Measurements from ENCODE around the gene ITSN1. TPM values are rescaled to one million over a fixed set of nuclear protein-coding genes. Genes with fewer than 3 reads are reported as not detected.
"Not testable (repeated sequence)": the region's sequence is repeated elsewhere in the genome, so short reads cannot be mapped to it uniquely, and the experiment has no call there.

Gene ITSN1
- total RNA-seq, 1 donor from 2014 or later = 2.4 TPM

DNA sequence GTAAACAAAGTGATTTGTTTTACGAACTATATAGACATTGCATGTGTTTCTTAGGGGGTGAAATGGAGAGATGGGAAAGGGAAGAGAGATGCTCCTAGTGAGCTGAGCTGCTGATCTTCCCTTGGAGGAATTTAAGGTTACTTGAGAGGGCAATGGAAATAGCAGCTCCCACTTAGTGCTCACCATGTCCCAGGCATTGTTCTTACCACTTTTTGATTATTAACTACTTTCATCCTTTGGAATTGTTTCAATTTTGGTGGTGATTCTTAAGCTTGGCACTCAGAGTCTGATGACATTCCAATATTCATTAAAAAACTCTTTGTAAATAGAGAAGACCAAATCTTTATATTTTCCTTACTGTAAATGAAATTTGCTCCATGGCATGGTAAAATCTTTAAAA is 124.9 kb downstream of the ITSN1 start:
- intact Hi-C loops (cut with micrococcal nuclease) = no loop called here

DNA sequence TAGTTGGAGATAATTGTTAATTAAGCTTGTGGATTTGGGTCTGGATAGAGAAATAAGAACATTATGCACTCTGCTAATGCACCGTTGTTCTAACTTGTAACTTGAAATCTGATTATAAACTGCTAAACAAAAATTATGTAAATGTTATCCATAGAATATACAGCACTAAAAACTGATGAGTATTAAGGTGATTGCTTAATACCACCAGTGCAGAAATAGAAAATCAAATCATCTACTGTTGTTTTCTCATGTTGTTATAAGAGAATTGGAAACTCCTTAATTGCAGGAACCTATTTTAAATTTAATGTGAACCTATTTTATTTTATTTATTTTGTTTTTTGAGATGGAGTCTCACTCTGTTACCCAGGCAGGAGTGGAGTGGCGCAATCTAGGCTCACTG is 125.7 kb downstream of the ITSN1 start:
- intact Hi-C loops (cut with micrococcal nuclease) = no loop called here

DNA sequence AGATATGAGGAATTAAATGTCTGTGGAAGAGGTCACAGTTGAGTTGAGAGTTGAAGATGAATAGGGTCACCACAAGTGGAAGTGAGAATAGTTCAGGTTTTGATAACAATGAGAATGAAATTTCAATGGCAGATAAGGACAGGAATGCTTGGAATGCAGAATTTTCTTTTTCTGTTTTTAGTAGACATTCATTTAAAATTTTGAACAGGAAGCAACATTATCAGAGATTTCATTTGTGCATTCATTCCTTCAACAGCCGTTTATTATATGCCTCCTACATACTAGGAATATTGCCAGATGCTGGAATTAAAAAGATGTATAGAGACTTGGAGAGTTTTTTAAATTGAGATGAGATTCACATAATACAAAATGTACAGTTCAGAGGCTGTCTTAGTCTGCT is 126.8 kb downstream of the ITSN1 start:
- intact Hi-C loops (cut with micrococcal nuclease) = no loop called here

GRCh38 chr21:33770542-33770941 is 128.2 kb downstream of the ITSN1 start:
- intact Hi-C loops (cut with micrococcal nuclease) = no loop called here

- intact Hi-C loops (cut with micrococcal nuclease) = no loop called here
Observed at GRCh38 chr21:33771976-33772375, 129.7 kb downstream of the ITSN1 start.

- intact Hi-C loops (cut with micrococcal nuclease) = no loop called here
Observed at GRCh38 chr21:33774551-33774950, 132.2 kb downstream of the ITSN1 start.

DNA sequence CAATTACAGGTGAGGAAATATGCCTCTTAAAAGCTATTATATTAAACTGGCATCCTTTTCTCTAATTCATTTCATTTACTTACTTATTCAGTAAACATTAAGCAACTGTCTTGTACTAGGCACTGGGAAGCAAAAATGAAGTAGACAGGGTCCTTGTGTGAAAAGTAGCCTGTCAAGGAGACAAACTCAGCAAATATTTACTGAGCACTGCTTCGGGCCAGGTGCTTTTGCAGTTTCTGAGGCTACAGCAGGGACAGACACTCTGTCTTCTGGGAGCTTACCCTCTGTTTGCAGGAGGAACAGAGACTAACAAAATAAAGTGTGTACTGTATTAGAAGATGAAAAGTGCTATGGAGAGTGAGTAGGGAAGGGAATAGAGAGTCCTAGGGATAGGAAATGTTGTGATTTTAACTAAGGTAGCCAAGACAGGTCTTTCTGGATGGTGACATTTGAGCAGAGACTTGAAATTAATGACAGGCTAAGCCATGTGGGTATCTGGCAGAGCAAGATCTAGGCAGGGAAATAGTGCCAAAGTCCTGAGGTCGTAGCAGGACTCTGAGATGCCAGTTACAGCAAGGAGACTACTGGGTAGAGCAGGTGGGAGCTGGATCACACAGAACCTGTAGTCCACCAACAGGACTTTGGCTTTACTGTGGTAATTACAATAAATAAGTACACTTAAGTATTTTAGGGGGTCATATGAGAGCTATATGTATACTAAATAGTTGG is 133.0 kb downstream of the ITSN1 start:
- intact Hi-C loops (cut with micrococcal nuclease) = no loop called here

DNA sequence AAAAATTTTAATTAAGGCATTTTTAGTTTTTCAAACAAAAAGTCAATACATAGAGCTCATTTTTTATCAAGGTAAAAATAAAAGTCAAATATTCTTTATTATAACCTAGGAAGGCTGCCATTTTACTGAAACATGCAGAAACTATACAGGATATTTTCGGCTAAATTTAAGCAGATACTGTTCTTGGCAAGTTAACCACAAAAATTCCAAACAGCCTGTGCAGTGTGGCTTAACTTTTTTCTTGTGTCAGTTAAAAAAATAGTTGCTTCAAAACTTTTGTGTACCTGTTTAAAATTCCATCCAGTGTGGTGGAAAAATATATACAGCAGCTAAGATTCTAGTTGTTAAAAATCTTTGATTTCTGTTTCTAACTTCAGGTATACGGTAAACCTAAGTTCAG is 138.3 kb downstream of the ITSN1 start:
- intact Hi-C loops (cut with micrococcal nuclease) = no loop called here

GRCh38 chr21:33781121-33781520 is 138.8 kb downstream of the ITSN1 start:
- intact Hi-C loops (cut with micrococcal nuclease) = no loop called here

DNA sequence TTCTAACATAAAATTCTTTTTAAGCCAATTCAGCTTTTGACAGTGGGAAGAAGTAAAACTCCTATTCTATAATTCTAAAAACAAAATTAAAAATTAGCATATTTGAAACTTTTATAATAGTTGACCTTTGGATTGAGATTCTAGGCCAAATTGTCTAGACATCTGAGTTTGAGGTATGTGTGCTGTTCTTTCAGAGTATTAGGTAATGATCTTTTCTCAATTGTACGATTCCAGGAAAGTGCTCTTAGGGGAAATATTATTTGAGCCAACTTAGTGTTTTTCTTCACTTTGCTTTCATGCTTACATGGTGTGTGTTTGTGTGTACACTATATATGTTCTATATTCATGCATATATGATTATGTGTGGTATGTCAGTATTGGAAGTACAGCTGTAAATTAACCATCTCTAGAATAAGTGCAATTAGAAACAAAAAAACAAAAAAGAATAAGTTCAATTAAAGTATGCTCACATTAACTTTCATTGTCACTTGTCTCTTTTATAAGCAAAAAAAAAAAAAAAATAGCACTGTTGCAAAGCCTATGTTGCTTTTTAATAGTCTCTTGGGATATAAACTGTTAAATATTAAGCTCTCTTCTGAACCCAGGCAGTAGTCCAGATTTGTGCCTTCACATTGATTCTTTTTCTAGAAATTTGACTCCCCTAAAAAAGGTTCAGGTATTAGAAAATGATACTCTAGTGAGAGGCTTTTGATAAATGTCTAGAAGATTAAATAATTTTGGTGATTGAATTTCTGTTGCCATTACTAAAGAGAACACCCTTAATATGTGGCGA is 141.1 kb downstream of the ITSN1 start:
- intact Hi-C loops (cut with micrococcal nuclease) = no loop called here

DNA sequence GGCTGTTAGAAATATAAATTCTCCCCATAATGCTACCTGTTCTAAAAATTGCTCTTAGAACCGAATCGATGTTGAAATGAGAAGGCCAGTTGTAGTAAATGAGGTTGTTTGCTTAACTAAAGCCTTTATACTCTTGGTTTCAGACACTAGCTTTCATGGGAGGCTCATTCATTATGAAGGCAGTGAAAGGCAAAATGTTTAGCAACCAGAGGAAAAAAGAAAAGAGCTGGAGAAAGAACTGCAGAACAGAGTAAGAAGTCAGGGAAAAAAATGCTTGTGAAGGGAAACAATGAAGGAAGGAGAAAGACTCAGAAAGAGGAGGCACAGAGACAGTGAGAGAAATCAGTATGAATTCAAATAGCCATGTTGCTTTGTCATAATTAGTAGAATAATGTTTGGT is 145.1 kb downstream of the ITSN1 start:
- intact Hi-C loops (cut with micrococcal nuclease) = no loop called here

GRCh38 chr21:33788438-33788837 is 146.1 kb downstream of the ITSN1 start:
- intact Hi-C loops (cut with micrococcal nuclease) = not testable (repeated sequence)

DNA sequence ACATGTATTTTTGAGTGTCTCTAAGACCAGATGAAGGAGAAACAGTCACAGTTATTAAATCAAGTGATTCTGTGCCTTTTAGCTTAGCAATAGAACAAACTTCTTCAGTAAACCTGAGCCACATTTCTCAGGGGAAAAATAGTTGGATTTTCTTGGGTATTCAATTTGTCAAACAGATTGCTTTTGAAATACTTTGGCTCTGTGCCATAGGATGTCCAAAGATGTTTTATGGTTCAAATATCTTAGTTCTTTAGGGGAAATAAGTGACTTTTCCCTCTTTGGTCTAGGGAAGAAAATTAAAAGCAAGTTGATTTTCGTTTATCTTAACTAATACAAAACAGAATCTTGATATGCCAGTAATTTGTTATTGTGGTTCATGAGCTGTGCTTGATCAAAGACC is 147.4 kb downstream of the ITSN1 start:
- intact Hi-C loops (cut with micrococcal nuclease) = no loop called here

DNA sequence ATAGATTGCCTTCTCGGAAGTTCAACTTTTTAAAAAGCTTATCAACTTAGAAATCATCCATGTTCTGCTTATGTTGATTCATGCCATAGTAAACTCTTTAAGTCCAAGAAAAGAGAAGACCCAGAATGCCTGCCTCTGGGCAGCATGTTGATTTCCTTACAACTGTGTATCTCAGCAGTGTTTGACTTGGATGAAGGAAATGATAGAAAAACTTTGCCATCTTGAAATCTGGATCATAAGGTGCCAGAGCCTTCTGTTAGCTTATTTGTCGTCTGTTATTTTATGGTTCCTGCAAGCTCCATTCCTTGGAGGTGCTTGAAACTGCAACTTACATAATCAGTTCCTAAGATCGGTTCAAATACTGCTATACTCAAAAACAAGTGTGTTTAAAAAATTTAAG is 148.8 kb downstream of the ITSN1 start:
- intact Hi-C loops (cut with micrococcal nuclease) = no loop called here

- intact Hi-C loops (cut with micrococcal nuclease) = no loop called here
Observed at GRCh38 chr21:33794596-33794995, 152.3 kb downstream of the ITSN1 start.

DNA sequence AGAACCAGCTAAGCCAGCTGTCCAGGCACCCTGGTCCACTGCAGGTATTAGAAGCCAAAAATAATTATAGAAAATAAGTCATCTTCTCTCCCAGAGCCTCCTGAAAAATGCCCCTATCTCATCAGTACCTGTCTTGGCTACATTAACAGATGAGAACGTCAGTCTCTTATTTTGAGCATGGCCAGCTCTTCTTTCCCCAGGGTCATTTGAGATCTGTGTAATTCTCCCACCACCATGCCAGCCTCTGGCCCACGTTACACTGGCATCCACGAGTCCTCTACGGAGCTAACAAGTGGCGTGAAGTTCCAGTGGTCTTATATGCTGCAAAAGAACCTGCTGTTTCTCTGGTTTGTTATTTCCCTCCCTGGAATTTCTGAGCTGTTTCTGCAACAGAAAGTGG is 155.3 kb downstream of the ITSN1 start:
- intact Hi-C loops (cut with micrococcal nuclease) = no loop called here

DNA sequence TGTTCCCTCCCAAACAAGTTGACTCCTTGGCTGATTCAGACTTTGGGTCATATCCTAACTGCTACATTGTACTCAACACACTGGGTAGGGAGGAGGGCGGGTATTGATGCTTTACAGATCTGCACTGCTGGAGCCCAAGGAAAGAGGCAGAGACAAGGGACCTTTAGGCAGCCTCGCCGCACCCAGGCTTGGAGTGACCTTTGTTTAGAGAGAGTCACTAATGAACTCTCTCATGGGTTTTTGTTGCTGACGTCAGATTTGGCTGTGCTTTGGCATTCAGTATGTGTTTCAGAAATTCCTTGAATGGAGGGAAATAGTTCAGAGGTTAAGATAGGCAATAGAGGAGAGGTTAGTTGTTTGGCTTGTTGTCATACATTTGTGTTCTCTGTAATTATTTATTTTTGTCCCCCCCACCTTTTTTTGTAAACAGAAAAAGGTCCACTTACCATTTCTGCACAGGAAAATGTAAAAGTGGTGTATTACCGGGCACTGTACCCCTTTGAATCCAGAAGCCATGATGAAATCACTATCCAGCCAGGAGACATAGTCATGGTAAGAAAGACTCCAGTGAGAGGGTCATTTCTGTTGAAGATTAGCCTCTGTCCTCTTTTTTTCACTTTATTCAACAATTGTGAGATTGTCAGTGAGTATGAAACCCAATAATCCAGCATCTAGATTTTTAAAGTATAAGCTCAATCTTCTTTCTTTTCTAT is 157.2 kb downstream of the ITSN1 start:
- intact Hi-C loops (cut with micrococcal nuclease) = no loop called here

DNA sequence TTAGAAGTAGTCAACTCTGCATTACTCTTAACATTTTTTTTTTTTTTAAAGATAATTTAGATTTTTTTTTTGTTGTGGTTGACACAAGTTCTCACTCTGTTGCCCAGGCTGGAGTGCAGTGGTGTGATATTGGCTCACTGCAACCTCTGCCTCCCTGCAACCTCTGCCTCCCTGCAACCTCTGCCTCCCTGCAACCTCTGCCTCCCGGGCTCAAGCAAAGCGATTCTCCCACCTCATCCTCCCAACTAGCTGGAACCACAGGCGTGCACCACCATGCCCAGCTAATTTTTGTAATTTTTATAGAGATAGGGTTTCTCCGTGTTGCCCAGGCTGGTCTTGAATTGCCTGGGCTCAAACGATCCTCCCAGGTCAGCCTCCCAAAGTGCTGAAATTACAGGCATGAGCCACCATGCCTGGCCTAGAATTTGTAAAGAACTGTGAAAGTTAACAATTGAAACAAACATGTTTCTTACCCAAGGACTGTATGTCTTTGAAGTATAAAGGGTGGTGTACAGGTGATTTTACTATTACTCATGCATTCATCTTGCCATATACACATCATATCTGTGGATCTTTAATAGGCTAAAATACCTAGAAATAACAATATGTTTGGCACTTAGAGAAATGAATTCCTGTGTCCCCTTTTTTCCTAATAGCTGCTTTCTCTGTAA is 158.6 kb downstream of the ITSN1 start:
- intact Hi-C loops (cut with micrococcal nuclease) = no loop called here

GRCh38 chr21:33801424-33802405 is 159.4 kb downstream of the ITSN1 start:
- intact Hi-C loops (cut with micrococcal nuclease) = no loop called here

DNA sequence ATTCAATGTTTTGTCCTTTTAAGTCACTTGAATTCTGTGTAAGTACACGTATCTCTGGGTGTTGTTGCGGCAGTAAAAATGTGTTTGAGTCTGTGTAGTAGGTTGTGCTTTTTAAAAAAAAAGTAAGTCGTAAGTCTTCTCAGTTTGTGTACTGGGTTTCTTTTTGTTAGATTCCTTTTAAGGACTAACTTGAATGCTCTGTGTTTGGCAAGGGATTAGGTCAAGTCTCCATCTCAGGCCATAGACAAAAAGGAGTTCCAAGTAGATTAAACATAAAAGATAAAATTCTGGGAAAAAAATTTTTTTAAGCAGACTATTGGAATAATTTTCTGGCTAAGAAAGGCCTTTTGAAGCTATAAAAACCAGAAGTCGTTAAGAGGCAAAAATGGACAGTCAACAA is 160.2 kb downstream of the ITSN1 start:
- intact Hi-C loops (cut with micrococcal nuclease) = no loop called here
